ENCODE data around the gene FN3K. TPM values are rescaled to one million over a fixed set of nuclear protein-coding genes. Genes with fewer than 3 reads are reported as not detected.

Gene FN3K
- total and polyA plus RNA-seq, 2 of the 8 experiments (the other 6 are each of a cell fraction or from before 2014, with no cell fraction given), result 0.88 to 14.2 TPM

DNA sequence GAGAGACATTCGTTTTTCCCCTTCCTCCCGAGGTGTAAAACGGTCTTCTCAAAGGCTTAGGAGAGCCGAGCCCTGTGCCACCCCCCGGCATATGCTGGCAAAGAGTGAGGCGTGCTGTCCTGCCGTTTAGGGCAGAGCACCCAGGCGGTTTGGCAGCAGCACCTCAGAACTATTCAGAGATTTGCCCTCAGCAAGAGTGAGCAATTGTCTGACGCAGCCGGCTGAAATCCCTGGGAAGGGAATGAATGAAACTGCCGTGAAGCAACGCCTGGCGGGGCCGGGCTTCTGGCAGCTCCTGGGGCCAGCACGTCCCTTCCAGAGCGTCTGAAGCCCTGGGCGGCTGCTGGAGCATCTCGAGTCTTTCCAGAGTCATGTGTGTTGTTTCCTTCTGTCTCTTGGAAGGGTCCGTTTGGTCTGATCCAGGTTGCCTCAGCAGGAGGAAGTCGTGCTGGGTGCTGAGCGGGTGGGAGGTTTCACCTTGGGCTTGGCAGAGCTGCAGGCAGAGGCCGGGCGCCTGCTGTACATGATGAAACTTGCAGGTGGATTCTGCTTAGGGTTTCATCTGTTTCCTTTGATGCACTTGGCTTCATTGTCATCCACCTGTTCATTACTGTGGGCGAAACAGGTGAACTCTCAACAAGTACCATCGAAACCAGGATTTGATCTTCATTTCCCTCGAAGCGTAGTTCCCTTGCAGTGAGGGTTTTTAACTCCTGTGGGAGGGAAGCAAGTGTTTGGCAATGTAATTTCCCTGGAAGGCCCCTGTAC lies 51.9 kb downstream of the FN3K start:
- Histone ChIP-seq H4K91ac (replicated peaks; ENCODE audit: insufficient read length, low read length) (no peak overlapping the region), H3K27me3 (replicated peaks in 1 of 4; ENCODE audit: control insufficient read depth in 3 of 4, extremely low read depth in 1 of 4, insufficient read depth in 3 of 4, low read length in 3 of 4) (no peaks in the 10 kb centered on the region), H2BK12ac (ENCODE audit: low read depth, low read length) (no peak overlapping the region), H3K4me2 (ENCODE audit: insufficient read depth in 1 of 2, low read depth in 2 of 2, low read length in 2 of 2) (no peak overlapping the region), H3K56ac (replicated peaks; ENCODE audit: insufficient read length, low read depth, low read length) (no peak overlapping the region), H2BK120ac (replicated peaks; ENCODE audit: low read depth, low read length) (no peak overlapping the region), H3K23me2 (ENCODE audit: low read depth, low read length) (0 out of 2 replicates have a peak, but pooled peaks cover 2% of the 10 kb centered on the region), H3K79me1 (ENCODE audit: low read depth, low read length) (peaks cover 30% of the 10 kb centered on the region), H3K4me1 (replicated peaks in 1 of 4; ENCODE audit: control insufficient read depth in 3 of 4, insufficient read depth in 4 of 4, low read length in 3 of 4) (0 out of 7 replicates have a peak, but pooled peaks cover 0 to under 1% (median 0%) of the 10 kb centered on the region in 4 experiments), H3K18ac (ENCODE audit: extremely low read depth, low read length) (no peak overlapping the region), H4K5ac (ENCODE audit: insufficient read length, low read depth, low read length) (no peak overlapping the region), H3K36me3 (ENCODE audit: control insufficient read depth in 2 of 4, insufficient read depth in 4 of 4, low read length in 3 of 4) (peaks cover 3 to 18% (median 15%) of the 10 kb centered on the region in 4 experiments; a peak in 6 of 8 replicates), H3K4ac (replicated peaks; ENCODE audit: insufficient read length, low read depth, low read length) (no peak overlapping the region), H3K14ac (ENCODE audit: insufficient read length) (no peak overlapping the region), H4K8ac (ENCODE audit: extremely low read depth, insufficient read depth, low read length) (no peak overlapping the region), H2BK15ac (ENCODE audit: low read length) (no peak overlapping the region), H3K79me2 (ENCODE audit: control insufficient read depth in 1 of 2, insufficient read depth in 2 of 2, low read length in 2 of 2) (peaks cover 0 to 26% of the 10 kb centered on the region in 2 experiments; a peak in 2 of 4 replicates), H2AFZ (ENCODE audit: low read length) (no peak overlapping the region), H3K4me3 (ENCODE audit: extremely low read depth in 1 of 4, insufficient read depth in 2 of 4, low read depth in 3 of 4, low read length in 4 of 4) (no peak overlapping the region), H2AK5ac (ENCODE audit: low read depth, low read length) (no peak overlapping the region), H3K27ac (ENCODE audit: low read depth, low read length) (no peak overlapping the region), H3K23ac (ENCODE audit: insufficient read length) (no peak overlapping the region), H2BK20ac (ENCODE audit: low read length) (no peak overlapping the region), H4K20me1 (replicated peaks in 1 of 2; ENCODE audit: control insufficient read depth in 1 of 2, insufficient read depth in 2 of 2, low read length in 2 of 2) (peaks cover 8 to 29% of the 10 kb centered on the region in 2 experiments), H3K9ac (replicated peaks in 1 of 4; ENCODE audit: extremely low read depth in 1 of 4, low read depth in 3 of 4, low read length in 3 of 4) (no peak overlapping the region), H3K9me3 (ENCODE audit: insufficient read depth in 2 of 2, low read depth in 1 of 2, low read length in 1 of 2) (peaks cover 0 to 3% of the 10 kb centered on the region in 2 experiments; a peak in 1 of 4 replicates), H2BK5ac (ENCODE audit: low read depth, low read length) (no peak overlapping the region)
- POLR2A ChIA-PET (ENCODE audit: partially characterized antibody), result no interaction called here
- WGBS, 2 experiments (ENCODE audit: extremely low coverage in 1 of 2, insufficient coverage in 1 of 2, insufficient read length in 1 of 2, insufficient replicate concordance in 2 of 2, low coverage in 1 of 2, low lambda C conversion rate in 2 of 2, missing lambda C conversion rate in 1 of 2), result 92% methylated on average over 27 of the region's 27 CpGs; no CpG with 5 or more reads in 1 of the 2 experiments
- no peak for FAIRE-seq
- no peak for DNase-seq (ENCODE audit: low read depth in 1 of 2, low spot score in 2 of 2)
- CTCF ChIA-PET (ENCODE audit: partially characterized antibody), result interaction anchor here (1.2 kb wide), 1 partner anchor 125 kb away, joined by 3 read pairs; no protein-coding TSS in a partner anchor
- no peak for TF ChIP-seq RFX5 (IDR thresholded peaks at IDR 0.05; ENCODE audit: borderline replicate concordance, low read depth, low read length)
- no peak for TF ChIP-seq SIRT6 (IDR thresholded peaks at IDR 0.05; ENCODE audit: low read length)
- TF ChIP-seq TAF7 (optimal IDR thresholded peaks at IDR 0.05; ENCODE audit: borderline replicate concordance, low read depth, low read length), result no peak
- no peak for TF ChIP-seq SP4 (IDR thresholded peaks at IDR 0.05; ENCODE audit: low read length)
- no peak for TF ChIP-seq BRCA1 (IDR thresholded peaks at IDR 0.05; ENCODE audit: low read depth, low read length)
- TF ChIP-seq USF2 (IDR thresholded peaks at IDR 0.05; ENCODE audit: low read length), result no peak
- TF ChIP-seq SIN3A (conservative IDR thresholded peaks at IDR 0.05 in 1 of 2, IDR thresholded peaks at IDR 0.05 in 1 of 2; ENCODE audit: low read depth in 1 of 2, low read length in 2 of 2), result no peak
- no peak for TF ChIP-seq TCF12 (IDR thresholded peaks at IDR 0.05; ENCODE audit: low read depth, low read length)
- no peak for TF ChIP-seq EZH2 (IDR thresholded peaks at IDR 0.05; ENCODE audit: low read depth, low read length, severe bottlenecking)
- no peak for TF ChIP-seq ZNF274 (IDR thresholded peaks at IDR 0.05; ENCODE audit: borderline replicate concordance, extremely low read depth, low read length)

All from H1 (cell line).